Smooth muscle cell (in vitro differentiated cells): ENCODE data around the gene NEXN. TPM values are rescaled to one million over a fixed set of nuclear protein-coding genes. Genes with fewer than 3 reads are reported as not detected.
"Not testable (repeated sequence)": the region's sequence is repeated elsewhere in the genome, so short reads cannot be mapped to it uniquely, and the experiment has no call there.

ENCODE experiments used
- DNase-seq: peaks from one replicate; lab custom pipeline; 2025; ENCODE audit not compliant: unreplicated experiment; lab: John Stamatoyannopoulos, UW
- H2AFZ ChIP-seq: fragments of 200-600 bp; sonication (generic); 2 replicates; pipeline ENCODE4 v1.6.0; 2016; ENCODE audit warnings: antibody characterized with exemption, low read depth, mild to moderate bottlenecking
- H3F3A ChIP-seq: fragments of 200-600 bp; sonication (generic); 2 replicates; pipeline ENCODE4 v1.6.0; 2017; ENCODE audit warnings: antibody characterized with exemption, low read depth
- H3K27ac ChIP-seq: fragments of 200-600 bp; sonication (generic); 2 replicates; pipeline ENCODE4 v1.5.1; 2016; ENCODE audit warnings: low read depth, mild to moderate bottlenecking
- H3K27me3 ChIP-seq: fragments of 200-600 bp; sonication (generic); 2 replicates; pipeline ENCODE4 v1.6.1; 2016; ENCODE audit warnings: low read depth, mild to moderate bottlenecking
- H3K36me3 ChIP-seq: fragments of 200-600 bp; sonication (generic); 2 replicates; pipeline ENCODE4 v1.5.1; 2016; ENCODE audit warnings: low read depth
- H3K4me1 ChIP-seq: fragments of 200-600 bp; sonication (generic); 2 replicates; pipeline ENCODE4 v1.5.1; 2016; ENCODE audit warnings: low read depth
- H3K4me2 ChIP-seq: fragments of 200-600 bp; sonication (generic); 2 replicates; pipeline ENCODE4 v1.6.0; 2016; ENCODE audit warnings: mild to moderate bottlenecking
- H3K4me3 ChIP-seq: fragments of 200-600 bp; sonication (generic); 2 replicates; pipeline ENCODE4 v1.5.1; 2016; ENCODE audit warnings: mild to moderate bottlenecking
- H3K79me2 ChIP-seq: fragments of 200-600 bp; sonication (generic); 2 replicates; pipeline ENCODE4 v1.6.0; 2016; ENCODE audit warnings: low read depth, mild to moderate bottlenecking
- H3K9ac ChIP-seq: fragments of 200-600 bp; sonication (generic); 2 replicates; pipeline ENCODE4 v1.6.0; 2016; ENCODE audit warnings: low read depth
- H3K9me3 ChIP-seq: fragments of 200-600 bp; sonication (generic); replicated peaks from 2 replicates; pipeline ENCODE4 v1.5.1; 2016; ENCODE audit warnings: low read depth
- H4K20me1 ChIP-seq: fragments of 200-600 bp; sonication (generic); 2 replicates; pipeline ENCODE4 v1.6.0; 2016; ENCODE audit warnings: low read depth
- WGBS: methylation state at CpG from one replicate; pipeline ENCODE4 v1.1.7; 2016; ENCODE audit warnings: low lambda C conversion rate; 5-methylcytosine and 5-hydroxymethylcytosine counted together
- polyA plus RNA-seq: library from polyadenylated mRNA; unstranded; fragments of >200 nt; fragmentation: Nextera tagmentation; extraction: Ambion mirVana; gene quantifications from 2 replicates; pipeline ENCODE4 v1.2.1, GENCODE V29; 2016
- total RNA-seq: library from RNA; depleted of rRNA; stranded (reverse); fragments of >200 nt; gene quantifications from 2 replicates; pipeline ENCODE4 v1.2.3, GENCODE V29; 2014
- TF ChIP-seq, protein P1 (sequence below): fragments of 200-600 bp; sonication (generic); IDR thresholded peaks from 2 replicates; pipeline ENCODE4 v1.5.1; 2017; ENCODE audit warnings: borderline replicate concordance, mild to moderate bottlenecking, antibody characterized with exemption; ENCODE audit not compliant: insufficient read depth, poor library complexity, severe bottlenecking

NEXN gene
- total and polyA plus RNA-seq, 2 experiments from 2014 or later = 12.5 to 20.2 TPM

DNA sequence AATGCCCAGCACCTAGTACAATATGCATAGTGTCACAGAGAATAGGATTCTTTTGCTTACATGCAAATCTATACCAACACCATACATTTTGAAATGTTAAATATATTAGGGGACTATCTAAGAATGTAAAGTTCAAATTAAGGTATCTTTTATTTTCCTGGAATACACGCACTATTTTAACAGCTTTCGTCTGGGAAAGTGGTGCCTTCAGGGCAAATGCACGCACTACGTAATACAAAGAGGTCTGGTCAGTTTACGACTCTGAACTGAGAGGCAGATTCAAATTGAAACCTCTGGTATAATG, 89.5 kb downstream of the NEXN start:
- WGBS = 0% methylated on average over 5 of the region's 5 CpGs
- H2AFZ ChIP-seq = no peak overlapping the region
- H3K9ac ChIP-seq = peak overlapping the region; percentile 100
- no peak for DNase-seq
- H3F3A ChIP-seq = no peaks in the 10 kb centered on the region
- H3K36me3 ChIP-seq = peaks cover 7% of the 10 kb centered on the region
- H4K20me1 ChIP-seq = peaks cover 52% of the 10 kb centered on the region
- H3K4me3 ChIP-seq = peak overlapping the region; percentile 94
- no peaks in the 10 kb centered on the region for H3K27me3 ChIP-seq
- H3K9me3 ChIP-seq = no peaks in the 10 kb centered on the region
- peaks cover 36% of the 10 kb centered on the region for H3K4me1 ChIP-seq
- H3K27ac ChIP-seq = peak overlapping the region; percentile 99
- TF ChIP-seq, protein P1, sequence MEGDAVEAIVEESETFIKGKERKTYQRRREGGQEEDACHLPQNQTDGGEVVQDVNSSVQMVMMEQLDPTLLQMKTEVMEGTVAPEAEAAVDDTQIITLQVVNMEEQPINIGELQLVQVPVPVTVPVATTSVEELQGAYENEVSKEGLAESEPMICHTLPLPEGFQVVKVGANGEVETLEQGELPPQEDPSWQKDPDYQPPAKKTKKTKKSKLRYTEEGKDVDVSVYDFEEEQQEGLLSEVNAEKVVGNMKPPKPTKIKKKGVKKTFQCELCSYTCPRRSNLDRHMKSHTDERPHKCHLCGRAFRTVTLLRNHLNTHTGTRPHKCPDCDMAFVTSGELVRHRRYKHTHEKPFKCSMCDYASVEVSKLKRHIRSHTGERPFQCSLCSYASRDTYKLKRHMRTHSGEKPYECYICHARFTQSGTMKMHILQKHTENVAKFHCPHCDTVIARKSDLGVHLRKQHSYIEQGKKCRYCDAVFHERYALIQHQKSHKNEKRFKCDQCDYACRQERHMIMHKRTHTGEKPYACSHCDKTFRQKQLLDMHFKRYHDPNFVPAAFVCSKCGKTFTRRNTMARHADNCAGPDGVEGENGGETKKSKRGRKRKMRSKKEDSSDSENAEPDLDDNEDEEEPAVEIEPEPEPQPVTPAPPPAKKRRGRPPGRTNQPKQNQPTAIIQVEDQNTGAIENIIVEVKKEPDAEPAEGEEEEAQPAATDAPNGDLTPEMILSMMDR = no peak
- H3K79me2 ChIP-seq = peaks cover 91% of the 10 kb centered on the region
- H3K4me2 ChIP-seq = peak overlapping the region; percentile 94

DNA sequence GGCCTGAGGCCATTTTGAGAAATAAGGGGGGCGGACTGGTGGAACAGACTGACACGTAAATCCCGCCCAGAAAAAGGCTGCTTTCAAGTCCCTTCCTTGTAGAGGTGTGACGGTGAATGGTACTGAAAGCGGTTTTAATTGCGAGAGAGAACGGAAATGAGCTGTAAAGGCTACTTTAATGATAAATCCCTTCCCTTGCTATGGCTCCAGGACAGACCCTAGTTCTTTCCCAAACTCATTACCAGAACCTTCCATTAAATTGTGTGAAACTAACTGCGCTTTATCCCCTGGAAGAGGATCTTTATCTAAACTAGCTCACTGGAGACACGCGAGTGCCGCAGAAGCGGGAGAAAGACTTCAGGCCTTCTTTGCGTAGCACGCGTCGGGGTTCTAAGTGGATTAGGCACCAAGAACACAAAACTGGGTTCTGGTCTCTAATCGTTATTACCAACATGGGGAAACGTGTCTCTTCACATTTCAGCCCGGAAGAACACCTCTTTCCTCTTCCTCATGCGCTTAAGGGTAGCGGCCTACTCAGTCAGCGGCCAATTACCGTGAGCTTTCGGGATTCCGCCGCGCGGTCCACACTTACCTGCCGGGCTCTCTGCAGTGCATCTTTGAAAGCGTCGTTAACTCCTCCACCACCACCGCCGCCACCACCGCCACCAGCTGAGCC, 90.0 kb downstream of the NEXN start:
- Histone ChIP-seq H3K79me2 (peaks cover 87% of the 10 kb centered on the region), H3K9me3 (no peaks in the 10 kb centered on the region), H3K4me1 (peaks cover 36% of the 10 kb centered on the region), H3K36me3 (peaks cover 7% of the 10 kb centered on the region), H3K4me3 (peak overlapping the region; percentile 94), H2AFZ (peak overlapping the region; percentile 83), H3K27ac (peak overlapping the region; percentile 99), H3K4me2 (peak overlapping the region; percentile 94), H3K27me3 (no peaks in the 10 kb centered on the region), H4K20me1 (peaks cover 47% of the 10 kb centered on the region), H3K9ac (peak overlapping the region; percentile 100), H3F3A (no peaks in the 10 kb centered on the region)
- peak; percentile 22 for DNase-seq
- WGBS = under 1% methylated on average over 34 of the region's 34 CpGs
- TF ChIP-seq, protein P1 = no peak

DNA sequence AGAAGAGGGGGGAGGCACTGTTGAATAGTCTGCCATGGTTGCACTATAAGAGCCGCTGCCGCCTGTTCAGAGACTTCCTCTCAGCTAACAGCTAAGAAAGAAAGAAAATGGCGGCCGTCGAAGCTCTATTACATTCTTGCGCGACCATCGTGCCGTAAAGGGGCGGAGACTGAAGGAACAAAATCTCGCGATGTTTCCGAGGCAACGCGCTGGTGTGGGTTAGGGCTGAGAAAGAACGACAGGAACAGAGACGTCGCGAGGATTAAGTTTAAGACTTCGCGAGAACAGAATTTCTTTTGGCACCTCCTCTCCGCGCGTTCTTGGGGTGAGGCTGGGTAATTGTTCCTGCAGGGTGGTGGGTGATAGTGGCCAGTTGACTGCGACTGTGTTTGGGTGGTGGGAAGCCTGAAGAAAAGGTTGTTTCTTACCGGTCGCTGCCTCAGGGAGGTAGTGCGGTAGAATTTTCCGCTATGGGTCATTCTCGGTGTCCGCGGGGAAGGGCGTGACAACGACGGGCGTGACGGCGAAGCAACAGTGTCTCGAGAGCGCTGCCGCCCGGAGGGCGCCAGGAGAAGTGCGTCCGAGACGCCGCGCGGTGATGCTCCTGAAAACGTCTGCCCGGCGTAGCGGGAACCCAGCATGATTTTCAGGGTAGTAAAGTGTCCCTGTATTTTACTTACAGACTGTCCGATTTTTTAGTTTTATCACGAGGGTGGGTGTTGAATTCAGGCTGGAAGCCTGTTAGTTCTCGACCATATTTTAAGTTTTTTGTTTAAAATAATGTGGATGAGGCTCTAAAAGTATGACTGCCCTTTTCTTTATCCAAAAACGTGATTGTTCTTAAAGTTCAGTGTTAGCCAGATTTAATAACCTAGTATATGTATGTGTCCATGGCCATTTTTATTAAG, 90.8 kb downstream of the NEXN start, which contains the start of gene FUBP1:
Gene FUBP1, minus strand, starts transcription at position 104 of the 908 bp plus-strand sequence. Its CDS starts 68 bp downstream, at position 36.
- Histone ChIP-seq H3K79me2 (peaks cover 80% of the 10 kb centered on the region), H3K27me3 (no peaks in the 10 kb centered on the region), H3K4me3 (peak within 1 kb of the TSS; percentile 94), H3K4me1 (peaks cover 41% of the 10 kb centered on the region), H3K4me2 (peak within 1 kb of the TSS; percentile 94), H3K27ac (peak within 1 kb of the TSS; percentile 99), H3K9ac (peak within 1 kb of the TSS; percentile 100), H3F3A (no peaks in the 10 kb centered on the region), H2AFZ (peak within 1 kb of the TSS; percentile 83), H4K20me1 (peaks cover 45% of the 10 kb centered on the region), H3K36me3 (peaks cover 7% of the 10 kb centered on the region), H3K9me3 (no peaks in the 10 kb centered on the region)
- TF ChIP-seq, protein P1 = peak; percentile 40
- peak; percentile 94 for DNase-seq
- WGBS = under 1% methylated on average over 57 of the region's 57 CpGs

DNA sequence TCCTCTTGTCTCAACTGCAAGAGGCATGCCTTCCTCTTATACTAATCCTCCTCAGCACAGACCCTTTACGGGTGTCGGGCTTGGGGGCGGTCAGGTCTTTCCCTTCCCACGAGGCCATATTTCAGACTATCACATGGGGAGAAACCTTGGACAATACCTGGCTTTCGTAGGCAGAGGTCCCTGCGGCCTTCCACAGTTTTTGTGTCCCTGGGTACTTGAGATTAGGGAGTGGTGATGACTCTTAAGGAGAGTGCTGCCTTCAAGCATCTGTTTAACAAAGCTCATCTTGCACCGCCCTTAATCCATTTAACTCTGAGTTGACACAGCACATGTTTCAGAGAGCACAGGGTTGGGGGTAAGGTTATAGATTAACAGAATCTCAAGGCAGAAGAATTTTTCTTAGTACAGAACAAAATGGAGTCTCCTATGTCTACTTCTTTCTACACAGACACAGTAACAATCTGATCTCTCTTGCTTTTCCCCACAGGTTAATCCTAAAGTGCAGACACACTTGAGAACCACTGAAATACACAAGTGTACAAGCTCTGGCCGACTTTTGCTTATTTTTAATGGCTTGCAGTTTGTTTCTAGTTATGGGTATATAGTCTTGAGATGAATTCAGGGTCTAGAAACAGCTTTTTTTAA, 95.0 kb downstream of the NEXN start:
- not testable (repeated sequence) for H2AFZ ChIP-seq, H3F3A ChIP-seq, H3K9me3 ChIP-seq, H3K27me3 ChIP-seq, H3K27ac ChIP-seq, H3K4me2 ChIP-seq, H3K36me3 ChIP-seq, H3K4me3 ChIP-seq, DNase-seq, H3K9ac ChIP-seq
- H4K20me1 ChIP-seq = peaks cover 22% of the 10 kb centered on the region
- peaks cover 27% of the 10 kb centered on the region for H3K4me1 ChIP-seq
- H3K79me2 ChIP-seq = peaks cover 67% of the 10 kb centered on the region
- WGBS = 76% methylated on average over 8 of the region's 8 CpGs
